ENCODE results near the gene PLXNA2.

GRCh38 chr1:208003241-208003640 lies 240.9 kb downstream of the PLXNA2 start:
- TF ChIP-seq SIRT6 (IDR thresholded peaks at IDR 0.05; ENCODE audit: low read length) (no peak), SP4 (IDR thresholded peaks at IDR 0.05; ENCODE audit: low read length) (no peak), ATF3 (IDR thresholded peaks at IDR 0.05; ENCODE audit: insufficient read depth, low read depth, low read length) (no peak), POLR2A (IDR thresholded peaks at IDR 0.05; ENCODE audit: control extremely low read depth in 1 of 2, low read depth in 2 of 2, low read length in 2 of 2) (no peak), BACH1 (IDR thresholded peaks at IDR 0.05; ENCODE audit: low read length) (no peak), TCF12 (IDR thresholded peaks at IDR 0.05; ENCODE audit: low read depth, low read length) (no peak)
- TF ChIP-seq, protein P1, sequence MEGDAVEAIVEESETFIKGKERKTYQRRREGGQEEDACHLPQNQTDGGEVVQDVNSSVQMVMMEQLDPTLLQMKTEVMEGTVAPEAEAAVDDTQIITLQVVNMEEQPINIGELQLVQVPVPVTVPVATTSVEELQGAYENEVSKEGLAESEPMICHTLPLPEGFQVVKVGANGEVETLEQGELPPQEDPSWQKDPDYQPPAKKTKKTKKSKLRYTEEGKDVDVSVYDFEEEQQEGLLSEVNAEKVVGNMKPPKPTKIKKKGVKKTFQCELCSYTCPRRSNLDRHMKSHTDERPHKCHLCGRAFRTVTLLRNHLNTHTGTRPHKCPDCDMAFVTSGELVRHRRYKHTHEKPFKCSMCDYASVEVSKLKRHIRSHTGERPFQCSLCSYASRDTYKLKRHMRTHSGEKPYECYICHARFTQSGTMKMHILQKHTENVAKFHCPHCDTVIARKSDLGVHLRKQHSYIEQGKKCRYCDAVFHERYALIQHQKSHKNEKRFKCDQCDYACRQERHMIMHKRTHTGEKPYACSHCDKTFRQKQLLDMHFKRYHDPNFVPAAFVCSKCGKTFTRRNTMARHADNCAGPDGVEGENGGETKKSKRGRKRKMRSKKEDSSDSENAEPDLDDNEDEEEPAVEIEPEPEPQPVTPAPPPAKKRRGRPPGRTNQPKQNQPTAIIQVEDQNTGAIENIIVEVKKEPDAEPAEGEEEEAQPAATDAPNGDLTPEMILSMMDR (IDR thresholded peaks at IDR 0.05; ENCODE audit: control extremely low read depth in 1 of 3, insufficient read depth in 1 of 3, low read depth in 1 of 3, low read length in 3 of 3): no peak
